Inflammatory macrophage treated with lipopolysaccharide for 4 hours (primary cell): ENCODE results near the gene ZSWIM3.
A peak's percentile ranks its signal among the peaks of the same experiment; 100 is the strongest.
"Not testable (repeated sequence)": the region's sequence is repeated elsewhere in the genome, so short reads cannot be mapped to it uniquely, and the experiment has no call there.

Source experiments
- DNase-seq: peaks from one replicate; pipeline ENCODE4 v3.0.0-alpha.2; 2020

The ZSWIM3 gene

DNA sequence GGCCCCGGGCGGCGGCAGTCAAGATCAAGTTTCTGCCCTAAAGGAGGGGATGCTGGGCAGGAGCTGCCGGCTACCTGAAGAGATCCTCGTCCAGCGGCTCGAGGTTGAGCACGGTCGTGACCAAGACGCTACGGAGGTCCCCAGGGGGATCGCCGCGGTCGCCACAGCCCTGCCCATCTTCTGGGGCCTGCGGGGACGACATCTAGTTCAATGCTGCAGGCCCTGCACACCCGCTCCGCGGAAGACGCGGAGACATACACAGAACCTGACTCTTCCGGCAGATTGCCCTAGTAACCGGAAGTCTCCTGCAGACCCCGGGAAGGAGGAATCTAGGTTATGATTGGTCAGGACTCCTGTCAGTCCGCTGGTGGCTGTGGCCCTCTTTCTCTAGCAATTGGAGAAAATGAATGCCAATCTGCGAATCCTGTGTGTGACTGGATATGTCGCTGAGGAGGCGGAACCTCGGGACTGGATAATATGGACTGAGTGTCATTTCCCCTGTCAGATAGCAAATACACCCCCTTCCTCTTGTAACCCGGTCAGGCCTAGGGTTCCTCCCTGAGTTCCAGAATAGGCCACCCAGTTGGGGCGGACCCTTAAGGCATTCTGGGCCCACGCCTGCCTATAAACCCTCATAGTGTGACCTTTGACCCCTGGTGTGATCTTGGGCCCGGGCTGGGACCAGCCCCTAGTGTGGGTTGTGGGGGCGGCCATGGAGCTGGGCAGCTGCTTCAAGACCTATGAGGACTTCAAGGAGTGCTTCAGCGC is at the start of gene ZSWIM3, which contains the start of gene ACOT8:
Gene ZSWIM3, plus strand, starts transcription at position 501 of the 768 bp plus-strand sequence. Its CDS starts 212 bp downstream, at position 713.
Gene ACOT8, minus strand, starts transcription at position 279 of the 768 bp plus-strand sequence. Its CDS starts 77 bp downstream, at position 202.
- DNase-seq = peak; percentile 100

DNA sequence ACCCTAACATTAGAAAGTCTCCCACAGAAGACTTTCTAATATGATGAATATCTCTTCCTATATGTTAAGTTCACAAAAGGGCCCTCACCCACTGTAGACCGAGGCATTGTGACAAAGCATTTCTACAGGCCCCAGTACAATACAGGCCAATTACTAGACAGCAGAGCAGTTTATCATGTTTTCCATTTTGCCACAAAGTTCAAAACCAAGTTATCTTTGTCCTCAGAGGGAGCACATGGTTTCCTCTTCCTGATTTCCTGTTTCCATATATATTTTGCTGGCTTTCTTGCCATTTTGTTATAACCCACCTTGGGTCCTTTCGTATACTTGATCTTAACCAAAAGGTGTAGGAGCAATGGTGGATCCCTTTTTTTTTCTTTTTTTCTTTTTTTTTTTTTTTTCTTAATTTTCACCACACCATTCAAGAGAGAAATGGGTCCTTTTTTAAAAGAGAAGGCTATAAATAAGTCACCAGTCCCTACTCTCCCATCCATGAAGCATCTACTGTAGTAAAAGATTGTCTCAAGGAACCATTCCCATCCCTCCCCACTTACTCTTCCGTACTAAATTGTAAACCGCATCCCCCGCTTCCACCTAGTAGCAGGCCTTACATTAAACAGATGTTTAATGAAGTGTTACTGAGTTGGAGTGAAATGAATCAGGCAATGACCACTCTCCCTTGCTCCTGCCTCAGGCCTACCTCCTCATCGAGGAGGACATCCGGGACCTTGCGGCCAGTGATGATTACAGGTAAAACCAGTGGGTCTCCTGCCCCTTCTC is 47.0 kb upstream of the ZSWIM3 start:
- DNase-seq = no peak

DNA sequence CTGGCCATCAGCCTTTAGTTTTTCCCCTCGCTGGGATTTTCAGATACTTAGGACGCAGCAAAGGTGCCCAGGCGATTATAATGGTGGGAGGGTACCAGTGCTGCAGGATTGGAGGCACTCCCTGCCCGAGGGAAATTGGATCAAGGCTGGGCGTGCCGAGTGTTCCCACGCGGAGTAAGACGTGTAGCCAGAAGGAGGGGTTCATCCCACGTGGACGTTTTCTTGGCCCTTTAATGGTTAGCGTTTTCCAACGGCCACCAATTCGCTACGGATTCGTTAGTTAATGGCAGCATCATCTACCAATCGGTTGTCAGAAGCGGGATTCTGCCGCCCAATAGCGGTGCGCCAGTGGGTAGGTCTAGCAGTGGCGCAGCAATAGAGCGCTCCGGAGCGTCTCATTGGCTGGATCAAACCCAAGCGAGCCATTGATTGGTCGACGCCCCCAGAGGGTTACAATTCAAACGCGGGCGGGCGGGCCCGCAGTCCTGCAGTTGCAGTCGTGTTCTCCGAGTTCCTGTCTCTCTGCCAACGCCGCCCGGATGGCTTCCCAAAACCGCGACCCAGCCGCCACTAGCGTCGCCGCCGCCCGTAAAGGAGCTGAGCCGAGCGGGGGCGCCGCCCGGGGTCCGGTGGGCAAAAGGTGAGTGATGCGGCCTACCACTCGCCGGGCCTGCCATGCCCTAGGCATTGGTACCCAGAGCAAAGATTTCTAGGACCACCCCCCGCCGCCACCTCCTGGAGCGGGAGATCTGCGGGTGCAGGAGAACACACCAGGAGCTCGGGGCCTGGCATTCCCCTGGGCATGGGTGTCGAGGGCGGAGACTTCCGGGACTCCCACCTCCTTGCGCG is 45.0 kb upstream of the ZSWIM3 start, which contains the start of gene UBE2C:
Gene UBE2C, plus strand, starts transcription at position 488 of the 849 bp plus-strand sequence. Its CDS starts 52 bp downstream, at position 540.
- DNase-seq = peak; percentile 98

DNA sequence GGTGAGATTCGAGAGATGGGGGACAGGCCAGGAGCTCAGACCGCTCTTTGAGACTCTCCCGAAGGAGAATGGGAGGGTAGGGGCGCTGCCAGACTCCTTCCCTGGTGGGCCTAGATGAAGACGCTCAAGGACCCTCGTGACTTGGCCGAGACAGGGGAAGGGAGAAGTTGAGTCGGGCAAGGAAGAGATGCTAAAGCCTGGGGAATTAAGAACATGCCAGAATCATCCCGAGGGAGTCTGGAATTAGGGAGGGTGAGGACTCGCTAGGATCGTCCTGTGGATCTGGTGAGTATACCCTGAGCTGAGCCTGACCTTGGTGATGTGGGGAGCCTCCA is 44.4 kb upstream of the ZSWIM3 start:
- DNase-seq = no peak

DNA sequence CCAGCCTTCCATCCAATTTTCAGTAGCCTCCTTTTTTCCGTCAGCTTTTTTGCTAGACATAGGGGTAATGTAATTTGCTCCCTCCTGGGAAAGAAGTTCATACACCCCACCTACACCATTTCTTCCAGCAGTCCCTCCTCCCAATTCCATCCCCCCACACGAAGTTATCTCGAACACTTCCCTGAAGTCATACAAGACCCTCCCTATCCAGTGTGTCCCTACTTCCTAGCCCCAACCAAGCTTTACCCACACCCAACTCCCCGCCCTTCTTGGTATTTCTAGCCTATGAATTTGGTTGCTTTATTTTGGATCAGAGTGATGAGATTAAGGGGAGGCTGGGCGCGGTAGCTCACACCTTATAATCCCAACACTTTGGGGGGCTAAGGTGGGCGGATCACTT is 43.9 kb upstream of the ZSWIM3 start:
- DNase-seq = no peak

DNA sequence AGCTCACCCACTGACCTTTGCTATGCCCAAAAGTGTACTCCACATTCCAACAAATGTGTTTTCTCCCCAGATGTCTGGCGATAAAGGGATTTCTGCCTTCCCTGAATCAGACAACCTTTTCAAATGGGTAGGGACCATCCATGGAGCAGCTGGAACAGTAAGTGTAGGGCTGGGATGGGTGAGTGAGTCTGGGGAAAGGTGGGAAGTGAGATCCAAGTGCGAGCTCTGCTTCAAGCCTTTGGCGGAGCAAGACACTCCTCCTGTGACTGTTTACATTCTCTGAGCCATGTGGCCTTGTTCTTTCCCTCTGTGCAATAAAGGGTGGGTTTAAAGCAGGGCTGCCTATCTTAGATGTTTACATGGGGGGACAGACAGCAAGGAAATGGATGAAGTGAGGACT is 43.1 kb upstream of the ZSWIM3 start:
- DNase-seq = no peak

DNA sequence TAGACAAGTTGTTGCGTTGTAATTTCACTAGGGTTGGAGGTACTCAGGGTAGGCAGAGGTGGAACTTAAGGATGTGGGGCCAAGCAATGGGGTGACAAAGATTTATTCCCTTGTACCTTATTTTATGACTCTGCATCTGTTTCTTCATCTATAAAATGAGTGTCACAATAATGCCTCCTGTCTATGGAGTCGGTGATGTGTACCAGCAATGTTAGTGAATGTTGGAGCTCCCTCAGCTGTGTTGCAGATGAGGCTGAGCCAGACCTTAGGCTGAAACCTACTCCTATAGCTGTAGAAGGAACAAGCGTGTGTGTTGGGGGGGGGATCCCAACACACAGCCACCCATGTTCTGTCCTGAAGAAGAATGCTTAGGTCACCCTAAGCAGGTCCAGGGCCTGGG is 40.5 kb upstream of the ZSWIM3 start:
- DNase-seq = no peak

DNA sequence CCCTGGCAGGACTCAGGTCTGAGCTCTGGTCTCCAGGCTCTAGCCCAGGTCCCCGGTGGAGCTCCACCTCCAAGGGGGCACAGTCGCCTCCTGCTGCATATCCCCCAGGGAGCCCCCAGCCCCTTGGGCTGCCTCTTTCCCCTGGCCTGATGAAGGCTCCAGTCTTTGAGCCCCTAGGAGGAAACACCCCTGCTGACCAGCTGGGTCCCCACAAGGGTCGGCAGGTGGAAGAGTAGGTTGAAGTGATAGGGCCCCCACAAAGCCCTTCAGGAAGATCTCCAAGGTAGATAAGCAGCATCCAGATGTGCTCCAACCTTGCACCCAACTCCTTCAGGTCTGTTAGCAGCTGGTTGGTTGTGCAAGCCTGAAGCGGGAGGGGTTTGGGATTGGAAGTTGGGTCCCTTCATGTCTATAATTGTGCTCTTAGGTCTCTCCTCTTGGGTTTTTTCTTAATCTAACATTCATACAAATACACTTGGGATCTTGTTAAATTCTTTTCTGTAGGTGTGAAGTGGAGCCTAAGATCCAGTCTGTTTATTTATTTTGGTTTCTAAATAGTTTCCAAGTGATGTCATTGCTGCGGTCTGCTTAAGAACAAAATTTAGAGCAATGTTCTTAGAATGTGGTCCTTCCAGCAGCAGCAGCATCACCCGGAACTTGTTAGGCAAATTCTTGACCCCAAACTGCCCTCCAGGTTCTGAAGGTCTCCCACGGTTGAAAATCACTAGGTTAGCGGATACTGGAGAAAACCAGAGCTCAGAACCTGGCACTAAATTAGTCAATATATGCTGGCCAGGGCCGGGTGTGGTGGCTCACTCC is 39.8 kb upstream of the ZSWIM3 start:
- DNase-seq = no peak

DNA sequence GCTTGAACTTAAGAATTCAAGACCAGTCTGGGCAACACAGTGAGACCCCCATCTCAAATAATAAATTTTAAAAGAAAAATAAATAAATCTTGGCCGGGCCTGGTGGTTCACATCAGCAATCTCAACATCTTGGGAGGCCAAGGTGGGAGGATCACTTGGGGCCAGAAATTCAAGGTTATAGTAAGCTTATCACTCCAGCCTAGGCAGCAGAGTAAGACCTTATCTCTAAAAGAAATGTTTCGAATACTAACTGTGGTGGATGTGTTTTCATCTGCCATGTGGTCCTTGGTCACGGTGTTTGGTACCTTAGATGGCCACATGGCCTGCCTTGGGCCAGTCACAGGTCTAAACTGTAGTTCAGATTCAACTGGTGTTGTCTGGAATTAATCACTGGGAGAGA is 39.2 kb upstream of the ZSWIM3 start:
- DNase-seq = no peak

DNA sequence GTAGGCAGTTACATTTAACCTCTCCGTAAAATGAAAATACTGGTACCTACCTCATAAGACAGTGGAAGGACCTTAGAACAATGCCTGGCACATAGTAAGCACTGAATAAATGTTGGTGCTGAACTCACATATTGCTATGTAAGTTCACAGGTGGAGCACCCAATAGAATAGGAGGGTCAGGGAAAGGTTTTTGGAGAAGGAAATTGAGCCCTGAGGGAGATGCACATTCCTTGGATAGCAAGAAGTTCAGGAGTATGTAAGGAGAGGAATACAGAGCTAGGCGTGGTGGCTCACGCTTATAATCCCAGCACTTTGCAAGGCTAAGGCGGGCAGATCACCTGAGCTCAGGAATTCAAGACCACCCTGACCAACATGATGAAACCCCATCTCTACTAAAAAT is 37.9 kb upstream of the ZSWIM3 start:
- no peak for DNase-seq

DNA sequence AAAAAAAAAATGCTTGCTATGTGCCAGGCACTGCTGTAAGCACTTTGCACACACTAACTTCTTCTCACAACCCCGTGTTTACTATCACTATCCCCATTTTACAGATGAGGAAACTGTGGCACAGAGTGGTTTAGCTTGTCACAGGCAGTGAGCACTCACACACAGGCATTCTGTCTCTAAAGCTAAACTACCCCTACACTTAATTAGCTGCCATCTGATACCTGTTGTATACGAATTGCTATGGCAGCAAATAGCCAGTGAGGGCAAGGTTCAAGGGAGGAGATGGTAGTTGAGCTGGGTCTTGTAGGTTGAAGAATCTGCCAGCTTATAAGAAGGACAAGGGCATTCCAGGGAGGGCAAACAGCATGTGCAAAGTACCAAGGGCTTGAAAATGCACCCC is 35.5 kb upstream of the ZSWIM3 start:
- no peak for DNase-seq

DNA sequence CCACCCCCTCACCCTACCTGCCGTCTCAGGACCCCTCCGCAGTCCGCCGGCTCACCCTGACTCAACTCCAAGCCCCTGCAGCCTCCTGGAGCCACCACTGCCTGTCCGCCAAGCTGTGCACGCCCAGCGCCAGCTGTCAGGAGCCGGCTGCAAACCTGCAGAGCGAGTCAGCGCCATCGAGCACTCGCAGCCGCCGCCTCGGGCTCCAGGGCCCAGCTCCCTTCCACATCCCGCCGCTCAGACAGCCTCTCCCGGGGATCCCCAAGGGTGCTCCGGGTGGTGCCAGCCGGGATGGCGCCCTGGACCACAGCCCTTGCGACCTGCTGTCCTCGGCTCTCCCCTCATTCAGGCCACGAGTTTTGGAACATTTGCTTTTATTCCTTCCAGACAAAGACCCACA is 34.6 kb upstream of the ZSWIM3 start:
- no peak for DNase-seq

DNA sequence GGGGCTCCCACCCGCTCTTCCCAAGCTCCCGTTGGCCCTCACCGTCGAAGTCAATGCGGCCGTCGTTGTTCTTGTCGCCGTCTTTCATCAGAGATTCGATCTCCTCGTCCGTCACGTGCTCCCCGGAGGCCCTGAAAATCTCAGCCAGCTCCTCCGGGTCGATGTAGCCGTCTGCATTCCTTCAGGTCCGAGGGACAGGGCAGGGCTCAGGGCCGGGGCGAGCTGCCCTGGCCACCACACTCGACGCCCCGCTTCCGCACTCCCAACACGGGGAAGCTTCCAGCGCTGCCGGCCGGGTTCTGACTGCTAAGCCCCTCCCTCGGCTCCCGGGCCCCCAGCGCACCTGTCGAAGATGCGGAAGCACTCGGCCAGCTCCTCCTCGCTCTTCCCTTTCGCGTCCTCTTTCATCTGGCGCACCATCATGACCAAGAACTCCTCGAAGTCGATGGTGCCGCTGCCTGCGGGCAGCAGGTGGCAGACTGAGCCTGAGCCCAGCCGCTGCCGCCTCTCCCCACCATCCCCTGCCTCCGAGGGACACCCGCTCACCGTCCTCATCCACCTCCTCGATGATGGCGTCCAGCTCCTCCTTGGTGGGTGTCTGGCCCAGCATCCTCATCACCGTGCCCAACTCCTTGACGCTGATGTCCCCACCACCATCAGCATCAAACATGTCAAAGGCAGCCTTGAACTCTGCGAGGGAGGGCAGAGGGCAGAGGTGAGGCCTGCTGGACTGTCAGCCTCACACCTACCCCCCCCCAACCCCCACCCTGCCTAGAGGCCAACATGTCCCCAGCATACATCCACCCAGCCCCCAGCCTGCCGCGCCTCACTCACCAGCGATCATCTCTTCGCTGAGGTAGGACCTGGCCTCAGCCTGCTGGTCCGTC is 33.2 kb upstream of the ZSWIM3 start:
- peak; percentile 31 for DNase-seq

DNA sequence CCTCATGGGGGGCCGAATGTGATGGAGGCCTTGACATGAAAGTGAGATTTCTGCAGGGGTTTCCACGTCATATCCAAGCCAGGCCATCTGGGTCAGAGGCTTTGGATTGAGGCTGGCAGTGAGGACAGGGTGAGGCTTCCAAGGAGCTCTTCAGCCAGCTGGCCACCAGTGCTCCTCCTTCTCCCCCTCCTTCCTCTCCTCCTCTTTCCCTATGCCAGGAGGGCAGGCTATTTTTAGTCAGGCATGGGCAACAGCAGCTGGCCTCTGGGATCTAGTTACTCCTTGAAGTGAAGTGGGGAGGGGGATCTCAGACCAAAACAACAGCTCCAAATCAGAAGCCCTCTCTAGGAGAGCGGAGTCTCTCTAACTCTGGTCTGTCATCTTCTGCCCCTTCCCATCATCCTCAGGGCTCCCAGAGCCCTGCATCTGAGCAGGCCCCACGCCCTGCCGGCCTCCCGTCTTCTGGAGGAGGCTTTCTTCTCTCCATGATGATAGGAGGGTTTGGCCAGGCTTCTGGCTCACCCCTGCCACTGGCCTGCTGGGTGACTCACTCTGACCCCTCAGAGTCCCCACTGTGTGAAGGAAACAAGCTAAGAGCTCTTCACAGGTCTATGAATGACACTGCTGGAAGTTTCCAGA is 30.9 kb upstream of the ZSWIM3 start:
- no peak for DNase-seq

DNA sequence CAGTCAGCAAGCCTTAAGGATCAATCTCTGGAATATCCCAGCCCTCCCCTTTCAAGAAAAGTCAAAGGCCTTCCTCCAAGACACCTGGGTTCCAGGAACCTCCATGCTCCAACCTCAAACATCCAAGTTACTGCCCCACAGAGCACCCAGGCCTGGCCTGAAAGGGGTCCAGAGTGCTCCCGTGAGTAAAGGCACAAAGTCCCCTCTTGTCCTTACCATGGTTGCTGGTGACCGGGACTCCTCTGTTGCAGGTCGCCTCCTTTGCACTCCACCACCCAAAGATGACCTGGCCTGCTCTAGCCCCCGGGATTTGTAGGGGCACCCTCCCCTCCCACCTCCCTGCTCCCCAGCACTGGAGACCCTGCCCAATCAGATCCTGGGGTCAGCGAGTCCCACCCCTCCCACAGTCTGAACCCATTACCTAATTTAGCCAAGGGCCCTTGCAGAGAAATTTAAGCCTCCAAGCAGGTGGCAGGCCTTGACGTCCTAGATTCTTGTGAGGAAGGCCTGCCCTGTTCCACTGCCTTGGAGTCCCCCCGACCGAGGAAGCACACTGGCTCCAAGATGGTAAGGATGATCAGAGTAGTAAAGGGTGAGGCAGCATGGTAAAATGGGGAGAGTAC is 30.3 kb upstream of the ZSWIM3 start, which contains the start of gene TNNC2:
Gene TNNC2, minus strand, starts transcription at position 283 of the 623 bp plus-strand sequence. Its CDS starts 64 bp downstream, at position 219.
- DNase-seq = no peak

DNA sequence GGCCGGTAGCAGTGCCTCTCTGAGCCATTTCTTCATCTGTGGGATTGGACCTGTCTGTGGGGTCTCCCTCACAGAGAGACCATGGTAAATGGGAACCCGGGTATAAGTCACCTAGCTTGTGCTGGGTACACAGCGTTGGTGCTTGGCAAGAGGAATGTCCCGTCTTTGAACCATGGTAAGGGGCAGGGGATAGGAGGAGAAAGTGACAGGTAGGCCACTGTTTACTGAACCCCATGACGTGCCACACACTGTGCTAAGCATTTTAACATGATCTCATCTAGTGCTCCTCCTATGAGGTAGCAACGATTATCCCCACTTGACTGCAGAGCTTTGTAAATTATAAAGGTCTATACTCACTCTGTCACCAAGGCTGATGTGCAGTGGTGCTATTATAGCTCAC is 29.7 kb upstream of the ZSWIM3 start:
- no peak for DNase-seq

DNA sequence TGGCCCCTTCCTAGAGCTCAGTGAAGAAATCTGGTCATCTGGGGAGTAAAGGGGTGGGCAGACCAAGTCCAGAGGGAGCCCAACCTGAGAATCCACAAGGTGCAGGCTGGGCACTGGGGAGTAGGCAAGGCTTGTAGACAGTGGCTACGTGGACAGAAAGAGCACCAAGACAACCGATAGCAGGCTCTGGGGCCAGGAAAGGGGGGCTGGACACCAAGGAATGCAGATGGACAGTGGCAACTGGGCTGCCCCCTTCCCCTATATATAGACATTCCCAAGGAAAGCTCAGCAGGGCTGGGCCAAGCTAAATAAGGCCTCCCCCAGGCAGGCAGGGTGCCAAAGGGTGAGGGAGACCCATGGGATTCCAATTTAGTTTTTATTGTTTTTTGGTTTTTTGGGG is 28.8 kb upstream of the ZSWIM3 start:
- no peak for DNase-seq

DNA sequence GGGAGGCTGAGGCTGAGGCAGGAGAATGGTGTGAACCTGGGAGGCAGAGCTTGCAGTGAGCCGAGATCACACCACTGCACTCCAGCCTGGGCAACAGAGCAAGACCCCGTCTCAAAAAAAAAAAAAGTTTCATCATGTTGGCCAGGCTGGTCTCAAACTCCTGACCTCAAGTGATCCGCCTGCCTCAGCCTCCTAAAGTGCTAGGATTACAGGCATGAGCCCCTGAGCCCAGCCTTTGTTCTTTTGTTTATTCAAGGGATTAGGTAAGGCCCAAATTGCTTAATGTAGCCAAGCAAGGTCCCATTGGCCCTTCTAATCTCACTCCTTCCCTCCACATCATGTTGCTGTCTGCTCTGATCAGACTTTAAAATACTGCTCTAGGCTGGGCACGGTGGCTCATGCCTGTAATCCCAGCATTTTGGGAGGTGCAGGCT is 27.7 kb upstream of the ZSWIM3 start:
- not testable (repeated sequence) for DNase-seq

DNA sequence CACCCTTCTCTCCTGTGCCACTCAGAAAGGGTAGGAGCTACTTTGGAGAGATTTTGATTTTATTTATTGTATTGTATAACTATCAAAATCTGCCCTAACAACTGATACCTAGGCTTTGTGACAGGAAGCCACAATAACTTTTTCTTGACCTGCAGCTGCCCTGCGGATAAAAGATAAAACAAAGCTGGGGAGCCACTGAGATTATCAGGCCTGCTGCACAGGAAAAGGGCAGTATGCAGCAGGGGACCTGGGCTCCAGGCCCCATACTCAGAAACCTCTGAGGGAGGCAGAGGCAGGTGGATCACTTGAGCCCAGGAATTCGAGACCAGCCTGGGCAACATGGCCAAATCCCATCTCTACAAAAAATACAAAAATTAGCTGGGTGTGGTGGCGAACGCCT is 24.8 kb upstream of the ZSWIM3 start:
- DNase-seq = no peak
